ENCODE results near the gene VAPB. TPM values are rescaled to one million over a fixed set of nuclear protein-coding genes. Genes with fewer than 3 reads are reported as not detected.

VAPB gene
- total and polyA plus RNA-seq, 2 donors from 2014 or later: 49.3 to 60.4 TPM

DNA sequence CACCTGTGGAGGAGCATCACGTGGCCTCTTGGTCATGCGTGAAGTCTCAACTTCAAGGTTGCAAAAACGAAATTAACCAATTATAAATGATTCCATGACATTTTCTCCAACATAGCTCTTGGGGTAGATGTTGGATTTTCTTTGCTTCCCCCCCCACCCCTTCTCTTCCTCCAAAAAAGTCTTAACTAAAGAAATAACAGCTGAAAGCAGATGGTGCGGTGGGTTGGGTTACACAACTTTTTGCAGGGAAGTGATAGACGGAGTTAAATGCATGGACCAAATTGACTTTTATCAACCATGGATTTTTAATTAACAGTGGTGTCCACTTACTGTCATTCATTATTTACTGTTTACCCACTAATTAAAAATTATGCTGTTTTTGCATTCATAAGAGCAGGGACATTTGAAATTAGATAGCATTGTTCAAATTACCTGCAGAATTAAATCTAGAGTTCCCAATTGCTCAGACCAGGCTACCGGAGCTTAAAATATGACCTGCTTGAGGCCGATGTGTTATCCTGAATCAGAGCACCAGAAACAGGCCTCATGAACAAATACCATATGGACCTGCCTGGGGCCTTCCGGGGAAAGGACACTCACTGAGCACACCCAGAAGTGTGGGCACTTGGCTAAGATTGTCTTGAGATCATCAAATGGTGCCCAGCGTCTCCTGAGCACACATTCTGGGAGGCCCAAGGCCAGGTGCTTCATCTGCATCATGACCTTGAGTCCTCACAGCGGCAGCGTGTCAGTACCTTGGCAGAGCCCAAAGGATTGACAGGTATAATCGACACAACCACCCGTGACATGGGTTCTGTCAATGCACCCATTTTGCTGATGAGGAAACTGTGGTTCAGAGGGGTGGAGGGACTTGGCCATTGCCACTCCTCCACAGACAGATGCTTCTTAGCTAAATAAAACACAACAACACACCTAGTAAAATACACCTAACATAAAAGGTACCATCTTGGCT lies 84.7 kb downstream of the VAPB start:
- Histone ChIP-seq H3K27me3 (ENCODE audit: control insufficient read depth, insufficient read depth, low read length) (no peaks in the 10 kb centered on the region), H3K27ac (ENCODE audit: low read depth in 2 of 2, low read length in 2 of 2) (no peak overlapping the region), H3K9me3 (ENCODE audit: control insufficient read depth in 2 of 3, insufficient read depth in 1 of 3, low read length in 3 of 3) (peaks cover 0 to 8% (median 0%) of the 10 kb centered on the region in 3 donors), H3K4me1 (ENCODE audit: control insufficient read depth in 2 of 3, insufficient read depth in 2 of 3, low read depth in 1 of 3, low read length in 3 of 3) (peaks cover 0 to 2% (median 0%) of the 10 kb centered on the region in 3 donors), H3K4me3 (ENCODE audit: low read length in 3 of 3) (no peak overlapping the region), H3K9ac (ENCODE audit: low read length in 3 of 3) (no peak overlapping the region), H3K36me3 (ENCODE audit: control insufficient read depth in 2 of 3, insufficient read depth in 3 of 3, low read length in 3 of 3) (no peaks in the 10 kb centered on the region)
- FAIRE-seq: no peak
- TF ChIP-seq, protein P1, sequence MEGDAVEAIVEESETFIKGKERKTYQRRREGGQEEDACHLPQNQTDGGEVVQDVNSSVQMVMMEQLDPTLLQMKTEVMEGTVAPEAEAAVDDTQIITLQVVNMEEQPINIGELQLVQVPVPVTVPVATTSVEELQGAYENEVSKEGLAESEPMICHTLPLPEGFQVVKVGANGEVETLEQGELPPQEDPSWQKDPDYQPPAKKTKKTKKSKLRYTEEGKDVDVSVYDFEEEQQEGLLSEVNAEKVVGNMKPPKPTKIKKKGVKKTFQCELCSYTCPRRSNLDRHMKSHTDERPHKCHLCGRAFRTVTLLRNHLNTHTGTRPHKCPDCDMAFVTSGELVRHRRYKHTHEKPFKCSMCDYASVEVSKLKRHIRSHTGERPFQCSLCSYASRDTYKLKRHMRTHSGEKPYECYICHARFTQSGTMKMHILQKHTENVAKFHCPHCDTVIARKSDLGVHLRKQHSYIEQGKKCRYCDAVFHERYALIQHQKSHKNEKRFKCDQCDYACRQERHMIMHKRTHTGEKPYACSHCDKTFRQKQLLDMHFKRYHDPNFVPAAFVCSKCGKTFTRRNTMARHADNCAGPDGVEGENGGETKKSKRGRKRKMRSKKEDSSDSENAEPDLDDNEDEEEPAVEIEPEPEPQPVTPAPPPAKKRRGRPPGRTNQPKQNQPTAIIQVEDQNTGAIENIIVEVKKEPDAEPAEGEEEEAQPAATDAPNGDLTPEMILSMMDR (IDR thresholded peaks at IDR 0.05; ENCODE audit: borderline replicate concordance, extremely low read depth, insufficient read depth): no peak
- intact Hi-C loops (cut with DNase I): no loop called here
- DNase-seq: peak in 2 of 5 donors; percentile 6 to 53

DNA sequence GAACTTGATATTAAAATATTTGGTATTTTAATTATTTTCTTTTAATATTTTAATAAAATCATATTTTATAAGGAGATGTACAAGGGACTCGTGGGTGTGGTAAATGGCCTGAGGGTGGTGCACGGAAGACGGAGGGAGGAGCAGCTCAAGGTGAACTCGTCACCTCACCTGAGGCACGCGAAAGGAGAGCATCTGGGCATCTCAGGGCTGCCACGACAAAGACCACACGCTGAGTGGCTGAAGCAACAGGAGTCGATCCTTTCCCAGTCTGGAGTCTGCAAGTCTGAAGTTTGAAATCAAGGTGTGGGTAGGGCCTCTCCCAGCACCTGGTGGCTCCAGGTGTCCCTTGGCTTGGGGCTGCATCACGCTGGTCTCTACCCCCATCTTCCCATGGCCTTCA lies 86.4 kb downstream of the VAPB start:
- Histone ChIP-seq H3K27ac (ENCODE audit: low read depth in 2 of 2, low read length in 2 of 2) (no peak overlapping the region), H3K27me3 (ENCODE audit: control insufficient read depth, insufficient read depth, low read length) (no peaks in the 10 kb centered on the region), H3K4me1 (ENCODE audit: control insufficient read depth in 2 of 3, insufficient read depth in 2 of 3, low read depth in 1 of 3, low read length in 3 of 3) (peaks cover 0 to 2% (median 0%) of the 10 kb centered on the region in 3 donors), H3K9ac (ENCODE audit: low read length in 3 of 3) (no peak overlapping the region), H3K36me3 (ENCODE audit: control insufficient read depth in 2 of 3, insufficient read depth in 3 of 3, low read length in 3 of 3) (no peaks in the 10 kb centered on the region), H3K9me3 (ENCODE audit: control insufficient read depth in 2 of 3, insufficient read depth in 1 of 3, low read length in 3 of 3) (peaks cover 0 to 8% (median 0%) of the 10 kb centered on the region in 3 donors), H3K4me3 (ENCODE audit: low read length in 3 of 3) (no peak overlapping the region)
- no peak for FAIRE-seq
- intact Hi-C loops (cut with DNase I): no loop called here
- TF ChIP-seq, protein P1 (IDR thresholded peaks at IDR 0.05; ENCODE audit: borderline replicate concordance, extremely low read depth, insufficient read depth): no peak
- DNase-seq: no peak

DNA sequence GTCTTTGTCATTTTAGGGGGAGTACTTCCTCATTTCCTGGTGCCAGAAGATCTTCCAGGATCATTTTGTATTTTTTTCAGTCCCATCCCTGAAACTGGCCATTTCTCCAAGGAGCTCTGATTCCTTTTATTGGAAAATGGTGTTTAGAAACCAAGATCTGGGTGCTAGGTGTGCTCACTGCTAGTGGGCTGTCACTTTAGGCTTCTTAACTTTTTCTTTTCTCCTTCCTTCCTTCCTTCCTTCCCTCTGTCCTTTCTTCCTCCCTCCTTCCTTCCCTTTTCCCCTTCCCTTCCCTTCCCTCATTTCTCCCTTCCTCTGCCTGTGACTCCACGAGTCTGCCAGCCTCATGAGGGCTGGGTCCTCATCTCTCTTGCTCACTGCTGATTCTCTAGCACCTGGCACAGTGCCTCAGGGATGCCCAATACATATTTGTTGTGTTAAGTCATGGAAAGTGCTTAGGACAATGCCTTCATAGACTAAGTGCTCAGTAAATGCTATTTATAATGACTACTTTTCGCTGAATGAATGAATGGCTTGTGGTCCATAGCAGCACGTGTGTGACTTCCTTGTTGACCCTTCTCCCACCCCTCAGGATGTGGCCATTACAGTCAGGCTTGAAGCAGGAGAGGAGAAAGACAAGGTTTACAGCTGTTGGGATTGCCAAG lies 89.2 kb downstream of the VAPB start:
- peak in 2 of 5 donors; percentile 15 to 48 for DNase-seq
- H3K27me3 ChIP-seq (ENCODE audit: control insufficient read depth, insufficient read depth, low read length): no peaks in the 10 kb centered on the region
- no peak overlapping the region for H3K9ac ChIP-seq (ENCODE audit: low read length in 3 of 3)
- H3K4me3 ChIP-seq (ENCODE audit: low read length in 3 of 3): no peak overlapping the region
- intact Hi-C loops (cut with DNase I): no loop called here
- H3K4me1 ChIP-seq (ENCODE audit: control insufficient read depth in 2 of 3, insufficient read depth in 2 of 3, low read depth in 1 of 3, low read length in 3 of 3): no peaks in the 10 kb centered on the region
- TF ChIP-seq, protein P1 (IDR thresholded peaks at IDR 0.05; ENCODE audit: borderline replicate concordance, extremely low read depth, insufficient read depth): no peak
- H3K27ac ChIP-seq (ENCODE audit: low read depth in 2 of 2, low read length in 2 of 2): no peak overlapping the region
- H3K9me3 ChIP-seq (ENCODE audit: control insufficient read depth in 2 of 3, insufficient read depth in 1 of 3, low read length in 3 of 3): peaks cover 0 to 8% (median 0%) of the 10 kb centered on the region in 3 donors
- no peaks in the 10 kb centered on the region for H3K36me3 ChIP-seq (ENCODE audit: control insufficient read depth in 2 of 3, insufficient read depth in 3 of 3, low read length in 3 of 3)
- FAIRE-seq: no peak
